Measurements from ENCODE around the gene NEURL1. TPM values are rescaled to one million over a fixed set of nuclear protein-coding genes. Genes with fewer than 3 reads are reported as not detected.

The NEURL1 gene
- total and polyA plus RNA-seq, 2 experiments from 2014 or later, result 1.1 to 1.5 TPM

- in situ Hi-C loops (cut with MboI), result no loop called here
- TF ChIP-seq EZH2 (IDR thresholded peaks at IDR 0.05; ENCODE audit: insufficient read depth, poor library complexity, severe bottlenecking) (no peak), EZH2phosphoT487 (IDR thresholded peaks at IDR 0.05; ENCODE audit: insufficient read depth, low read depth) (no peak)
- Histone ChIP-seq H3K4me1 (ENCODE audit: insufficient read depth) (peaks cover 46% of the 10 kb centered on the region), H3K9me3 (ENCODE audit: low read depth) (no peaks in the 10 kb centered on the region), H3K4me3 (no peak overlapping the region), H3K79me2 (ENCODE audit: insufficient read depth) (peaks cover 47% of the 10 kb centered on the region), H4K20me1 (ENCODE audit: insufficient read depth) (no peaks in the 10 kb centered on the region), H3K27me3 (replicated peaks; ENCODE audit: insufficient read depth) (no peaks in the 10 kb centered on the region), H3K27ac (peak overlapping the region; percentile 81; the same call in 1 of the 2 replicates), H2AFZ (no peak overlapping the region), H3K9me2 (ENCODE audit: insufficient read depth) (no peaks in the 10 kb centered on the region), H3F3A (ENCODE audit: insufficient read depth) (peaks cover 51% of the 10 kb centered on the region), H3K9ac (peak overlapping the region; percentile 69; the same call in 1 of the 2 replicates), H3K4me2 (ENCODE audit: unreplicated experiment) (no peak overlapping the region), H3K36me3 (ENCODE audit: low read depth) (peaks cover 34% of the 10 kb centered on the region; the same call in 1 of the 2 replicates)
- no peak for DNase-seq
- 65 to 68% methylated on average over 7 of the region's 7 CpGs for WGBS, 2 experiments (ENCODE audit: low coverage in 1 of 2, low lambda C conversion rate in 2 of 2, missing lambda C conversion rate in 2 of 2)
Observed at GRCh38 chr10:103620352-103620740, 126.8 kb downstream of the NEURL1 start.

- Histone ChIP-seq H3K36me3 (ENCODE audit: low read depth) (peaks cover 42% of the 10 kb centered on the region), H3K4me2 (ENCODE audit: unreplicated experiment) (no peak overlapping the region), H4K20me1 (ENCODE audit: insufficient read depth) (no peaks in the 10 kb centered on the region), H2AFZ (no peak overlapping the region), H3K79me2 (ENCODE audit: insufficient read depth) (peaks cover 54% of the 10 kb centered on the region), H3K4me1 (ENCODE audit: insufficient read depth) (peaks cover 40% of the 10 kb centered on the region), H3F3A (ENCODE audit: insufficient read depth) (peaks cover 50% of the 10 kb centered on the region), H3K9me3 (ENCODE audit: low read depth) (no peaks in the 10 kb centered on the region), H3K27ac (peak overlapping the region; percentile 81; the same call in 1 of the 2 replicates), H3K9ac (no peak overlapping the region), H3K9me2 (ENCODE audit: insufficient read depth) (no peaks in the 10 kb centered on the region), H3K27me3 (replicated peaks; ENCODE audit: insufficient read depth) (no peaks in the 10 kb centered on the region), H3K4me3 (no peak overlapping the region)
- TF ChIP-seq EZH2 (IDR thresholded peaks at IDR 0.05; ENCODE audit: insufficient read depth, poor library complexity, severe bottlenecking), result no peak
- no peak for TF ChIP-seq EZH2phosphoT487 (IDR thresholded peaks at IDR 0.05; ENCODE audit: insufficient read depth, low read depth)
- no peak for DNase-seq
- in situ Hi-C loops (cut with MboI), result no loop called here
- 85% methylated on average over 15 of the region's 15 CpGs for WGBS, 2 experiments (ENCODE audit: low coverage in 1 of 2, low lambda C conversion rate in 2 of 2, missing lambda C conversion rate in 2 of 2)
Observed at GRCh38 chr10:103620891-103621782, 127.6 kb downstream of the NEURL1 start.

GRCh38 chr10:103621783-103622125 lies 128.2 kb downstream of the NEURL1 start:
- H3K4me3 ChIP-seq, result no peak overlapping the region
- no peaks in the 10 kb centered on the region for H4K20me1 ChIP-seq (ENCODE audit: insufficient read depth)
- no peaks in the 10 kb centered on the region for H3K9me3 ChIP-seq (ENCODE audit: low read depth)
- WGBS, 2 experiments (ENCODE audit: low coverage in 1 of 2, low lambda C conversion rate in 2 of 2, missing lambda C conversion rate in 2 of 2), result 65 to 82% methylated on average over 4 of the region's 4 CpGs
- peaks cover 46% of the 10 kb centered on the region for H3K36me3 ChIP-seq (ENCODE audit: low read depth)
- peaks cover 35% of the 10 kb centered on the region for H3K4me1 ChIP-seq (ENCODE audit: insufficient read depth)
- H3K9me2 ChIP-seq (ENCODE audit: insufficient read depth), result no peaks in the 10 kb centered on the region
- DNase-seq, result no peak
- no peaks in the 10 kb centered on the region for H3K27me3 ChIP-seq (replicated peaks; ENCODE audit: insufficient read depth)
- no peak for TF ChIP-seq EZH2 (IDR thresholded peaks at IDR 0.05; ENCODE audit: insufficient read depth, poor library complexity, severe bottlenecking)
- no peak for TF ChIP-seq EZH2phosphoT487 (IDR thresholded peaks at IDR 0.05; ENCODE audit: insufficient read depth, low read depth)
- H3K4me2 ChIP-seq (ENCODE audit: unreplicated experiment), result no peak overlapping the region
- H3K27ac ChIP-seq, result 0 out of 2 replicates have a peak overlapping the region, but pooled peaks have one; percentile 38
- H3F3A ChIP-seq (ENCODE audit: insufficient read depth), result peaks cover 46% of the 10 kb centered on the region
- peaks cover 60% of the 10 kb centered on the region for H3K79me2 ChIP-seq (ENCODE audit: insufficient read depth)
- in situ Hi-C loops (cut with MboI), result no loop called here
- no peak overlapping the region for H2AFZ ChIP-seq
- H3K9ac ChIP-seq, result no peak overlapping the region

DNA sequence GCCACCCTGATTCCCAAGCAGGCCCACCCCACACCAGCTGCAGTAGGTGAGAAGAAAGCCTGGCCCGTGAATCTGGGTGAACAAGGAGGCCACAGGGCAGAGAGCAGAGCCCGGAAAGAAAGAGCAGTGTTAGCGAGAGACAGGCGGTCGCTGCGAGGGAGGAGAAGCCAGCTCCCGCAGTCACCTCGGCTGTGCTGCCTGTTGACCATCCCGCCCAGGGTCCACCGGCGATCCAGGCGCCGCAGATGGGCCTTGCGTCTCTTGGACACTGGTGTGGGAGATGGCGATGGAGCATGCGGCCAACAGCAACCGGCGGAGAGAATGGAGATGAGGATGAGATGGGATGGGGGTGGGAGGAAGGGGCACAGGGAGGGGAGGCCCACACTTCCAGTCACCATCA lies 128.8 kb downstream of the NEURL1 start:
- Histone ChIP-seq H3K9ac (no peak overlapping the region), H3K4me3 (no peak overlapping the region), H3K9me2 (ENCODE audit: insufficient read depth) (no peaks in the 10 kb centered on the region), H3K27ac (no peak overlapping the region), H3K36me3 (ENCODE audit: low read depth) (peaks cover 47% of the 10 kb centered on the region), H3K27me3 (replicated peaks; ENCODE audit: insufficient read depth) (no peaks in the 10 kb centered on the region), H3K4me1 (ENCODE audit: insufficient read depth) (peaks cover 31% of the 10 kb centered on the region), H3K9me3 (ENCODE audit: low read depth) (no peaks in the 10 kb centered on the region), H2AFZ (no peak overlapping the region), H3K4me2 (ENCODE audit: unreplicated experiment) (no peak overlapping the region), H4K20me1 (ENCODE audit: insufficient read depth) (no peaks in the 10 kb centered on the region), H3F3A (ENCODE audit: insufficient read depth) (peaks cover 43% of the 10 kb centered on the region), H3K79me2 (ENCODE audit: insufficient read depth) (peaks cover 66% of the 10 kb centered on the region)
- TF ChIP-seq EZH2phosphoT487 (IDR thresholded peaks at IDR 0.05; ENCODE audit: insufficient read depth, low read depth) (no peak), EZH2 (IDR thresholded peaks at IDR 0.05; ENCODE audit: insufficient read depth, poor library complexity, severe bottlenecking) (no peak)
- no peak for DNase-seq
- in situ Hi-C loops (cut with MboI), result no loop called here
- 91 to 95% methylated on average over 13 to 18 of the region's 18 CpGs for WGBS, 2 experiments (ENCODE audit: low coverage in 1 of 2, low lambda C conversion rate in 2 of 2, missing lambda C conversion rate in 2 of 2)

Measured in GM23248 (cell line).